HG02623 (cell line): Measurements from ENCODE around the gene SPINK4.

Experiments
- ATAC-seq: cut with Tn5 transposase; IDR thresholded peaks from one replicate; pipeline ENCODE4 v1.9.1; 2021; ENCODE audit warnings: moderate library complexity; ENCODE audit not compliant: unreplicated experiment

Gene SPINK4

DNA sequence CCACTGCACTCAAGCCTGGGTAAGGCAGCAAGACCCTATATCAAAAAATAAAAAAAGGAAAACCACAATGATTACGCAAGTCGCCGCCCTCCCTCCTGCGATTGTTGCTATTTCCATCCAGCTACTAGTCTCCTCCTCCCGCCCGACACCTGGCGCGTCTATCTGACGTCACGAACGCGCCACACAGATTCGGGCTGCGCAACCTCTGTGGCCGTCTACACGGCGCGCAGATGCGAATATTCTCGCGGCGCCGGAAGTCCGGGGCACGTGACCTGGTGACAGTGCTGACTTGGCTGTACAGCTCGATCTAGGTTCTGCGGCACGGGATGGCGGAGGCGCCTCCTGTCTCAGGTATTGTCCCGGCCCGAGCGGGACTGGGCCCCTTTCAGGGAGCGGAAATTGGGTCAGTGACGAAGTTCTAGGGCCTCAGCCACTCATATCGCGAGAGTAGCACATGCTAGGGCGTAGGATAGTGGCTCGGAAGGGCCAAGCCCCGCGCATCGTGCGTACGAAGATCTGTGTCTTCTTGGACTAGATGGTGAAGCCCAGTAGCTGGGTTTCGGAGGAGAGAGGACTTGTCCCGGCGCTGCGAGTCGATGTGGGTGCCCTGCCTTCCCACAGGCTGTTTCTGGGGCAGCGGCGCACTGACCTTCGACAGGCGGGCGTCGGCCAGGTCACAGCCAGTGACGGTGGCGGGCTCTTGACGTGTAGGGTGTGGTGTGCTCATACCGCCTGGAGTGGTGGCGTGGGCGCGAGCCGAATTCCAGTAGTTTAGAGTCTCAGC lies 50.5 kb downstream of the SPINK4 start, which contains the start of gene NFX1:
TSS of gene NFX1 (plus strand) at position 270 of the 784 bp plus-strand sequence. CDS start at position 327, 57 bp downstream.
- peak; percentile 86 for ATAC-seq

DNA sequence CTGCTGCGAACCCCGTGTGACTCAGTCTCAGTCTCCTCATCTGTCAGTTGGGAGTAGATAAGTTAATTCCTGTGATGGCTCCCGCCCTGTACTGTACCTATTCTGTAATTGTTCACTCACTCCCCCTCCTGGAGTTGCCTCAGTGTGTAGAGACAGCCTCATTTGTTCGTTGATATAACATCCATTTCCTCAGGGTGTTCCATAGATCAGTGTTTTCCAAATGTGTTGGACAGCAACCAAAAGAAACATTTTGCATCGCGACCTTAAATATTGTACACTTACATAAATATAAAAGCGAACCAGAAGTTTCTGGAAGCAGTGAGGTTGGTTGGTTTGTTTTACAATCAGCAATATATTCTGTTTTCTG lies 51.0 kb downstream of the SPINK4 start:
- no peak for ATAC-seq

DNA sequence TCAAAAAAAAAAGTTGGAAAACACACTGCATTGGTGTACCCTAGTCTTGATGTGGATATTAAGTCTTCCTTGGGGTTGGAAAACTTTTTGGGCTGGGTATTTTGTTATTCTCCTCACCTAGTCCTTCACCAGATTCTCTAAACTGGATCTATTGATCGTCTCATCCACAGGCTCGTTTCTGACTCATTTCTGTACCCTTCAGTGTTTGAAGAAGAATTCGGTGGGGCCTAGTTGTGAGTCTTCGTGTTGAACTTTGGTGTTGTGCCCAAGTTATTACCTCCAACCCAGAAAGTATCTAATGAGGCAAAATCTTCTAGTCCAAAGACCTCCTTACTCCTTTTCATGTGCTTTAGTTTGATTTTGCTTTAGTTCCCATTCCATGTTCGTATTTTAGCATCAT lies 51.9 kb downstream of the SPINK4 start:
- no peak for ATAC-seq

DNA sequence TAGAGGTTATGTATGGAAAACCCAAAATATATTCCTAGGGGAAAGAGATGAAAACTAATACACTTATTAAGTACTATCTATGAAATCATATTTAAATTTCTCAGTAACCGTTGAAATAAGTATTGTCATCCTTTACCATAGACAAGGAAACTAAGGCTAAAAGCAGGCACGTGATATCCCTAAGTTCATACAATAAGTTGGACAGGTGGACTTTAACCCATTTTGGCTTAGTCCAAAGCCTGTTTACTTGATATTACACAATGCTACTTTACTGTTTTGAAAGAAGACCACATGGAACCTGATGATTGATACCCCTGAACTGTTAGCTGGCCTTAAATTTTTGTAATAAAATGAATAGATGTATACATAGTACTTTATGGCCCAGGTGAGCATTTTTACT lies 53.8 kb downstream of the SPINK4 start:
- no peak for ATAC-seq

DNA sequence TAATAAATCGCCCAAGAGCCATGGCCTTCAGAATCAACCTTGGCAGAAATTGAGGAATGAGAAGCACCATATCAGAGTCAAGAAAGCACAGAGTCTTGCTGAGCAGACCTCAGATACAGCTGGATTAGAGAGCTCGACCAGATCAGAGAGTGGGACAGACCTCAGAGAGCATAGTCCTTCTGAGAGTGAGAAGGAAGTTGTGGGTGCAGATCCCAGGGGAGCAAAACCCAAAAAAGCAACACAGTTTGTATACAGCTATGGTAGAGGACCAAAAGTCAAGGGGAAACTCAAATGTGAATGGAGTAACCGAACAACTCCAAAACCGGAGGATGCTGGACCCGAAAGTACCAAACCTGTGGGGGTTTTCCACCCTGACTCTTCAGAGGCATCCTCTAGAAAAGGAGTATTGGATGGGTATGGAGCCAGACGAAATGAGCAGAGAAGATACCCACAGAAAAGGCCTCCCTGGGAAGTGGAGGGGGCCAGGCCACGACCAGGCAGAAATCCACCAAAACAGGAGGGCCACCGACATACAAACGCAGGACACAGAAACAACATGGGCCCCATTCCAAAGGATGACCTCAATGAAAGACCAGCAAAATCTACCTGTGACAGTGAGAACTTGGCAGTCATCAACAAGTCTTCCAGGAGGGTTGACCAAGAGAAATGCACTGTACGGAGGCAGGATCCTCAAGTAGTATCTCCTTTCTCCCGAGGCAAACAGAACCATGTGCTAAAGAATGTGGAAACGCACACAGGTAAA lies 54.9 kb downstream of the SPINK4 start:
- ATAC-seq: no peak

DNA sequence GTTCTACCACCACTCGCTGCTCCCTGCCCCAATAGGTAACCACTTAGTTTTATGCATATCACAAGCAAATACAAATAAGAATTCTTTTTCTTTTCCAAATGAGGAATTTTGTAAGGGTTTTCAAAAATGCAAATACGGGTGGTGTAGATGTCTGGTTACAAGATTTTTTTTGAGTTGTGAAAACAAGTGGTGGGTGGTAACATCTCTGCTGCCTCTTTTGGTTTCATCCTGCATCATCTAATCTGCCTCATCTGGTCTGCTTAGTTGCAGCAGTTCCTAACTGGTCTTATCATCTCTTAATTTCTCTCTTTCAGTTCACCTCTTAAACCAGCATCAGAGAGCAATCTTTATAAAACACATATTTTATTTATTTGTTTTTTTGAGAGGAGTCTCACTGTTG lies 55.6 kb downstream of the SPINK4 start:
- peak; percentile 27 for ATAC-seq

DNA sequence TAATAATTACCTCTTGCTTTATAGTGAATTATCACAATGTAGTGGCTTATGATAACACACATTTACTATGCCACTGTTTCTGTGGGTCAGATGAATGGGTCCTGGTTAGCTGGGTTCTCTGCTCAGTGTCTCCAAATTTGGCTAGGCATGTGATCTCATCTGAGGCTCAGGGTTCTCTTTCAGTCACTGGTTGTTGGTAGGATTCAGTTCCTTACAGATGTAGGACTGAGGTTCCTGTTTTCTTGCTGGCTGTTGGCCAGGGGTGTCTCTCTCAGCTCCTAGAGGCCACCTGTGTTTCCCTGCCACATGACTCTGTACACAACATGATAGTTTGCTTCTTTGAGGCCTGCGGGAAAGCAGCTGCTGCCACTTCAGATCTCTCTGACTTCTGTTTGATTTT lies 57.5 kb downstream of the SPINK4 start:
- peak; percentile 92 for ATAC-seq
